SK-N-MC (cell line): ENCODE results near the gene AMIGO2.

Source experiments
- EZH2 ChIP-seq: fragments of 200-600 bp; sonication (generic); IDR thresholded peaks from one replicate; pipeline ENCODE4 v1.6.1; 2017; ENCODE audit warnings: antibody characterized with exemption
- POLR2AphosphoS5 ChIP-seq: IDR thresholded peaks from 2 replicates; pipeline ENCODE4 v1.6.1; 2012; ENCODE audit warnings: mild to moderate bottlenecking, low read depth, low read length, borderline replicate concordance

- no peak for TF ChIP-seq POLR2AphosphoS5
- TF ChIP-seq EZH2 = no peak
These were observed 20.4 kb upstream of the AMIGO2 start for GRCh38 chr12:47100160-47100559.
